Vagina (tissue), 2 donors: Measurements from ENCODE around the gene ESPNL. TPM values are rescaled to one million over a fixed set of nuclear protein-coding genes. Genes with fewer than 3 reads are reported as not detected.

Experiments used
- DNase-seq, 2 donors: peaks; one replicate each; pipeline ENCODE4 v3.0.0-alpha.2; 2017; ENCODE audit errors: extremely low spot score in 2 of 2
- H3K27ac ChIP-seq: fragments of 200-600 bp; sonication (generic); one replicate; pipeline ENCODE4 v1.5.1; 2019
- H3K27me3 ChIP-seq: fragments of 200-600 bp; sonication (generic); one replicate; pipeline ENCODE4 v1.5.1; 2019
- H3K36me3 ChIP-seq, 2 donors: fragments of 200-600 bp; sonication (generic); one replicate each; pipeline ENCODE4 v1.5.1; 2017 to 2019
- H3K4me1 ChIP-seq: fragments of 200-600 bp; sonication (generic); one replicate; pipeline ENCODE4 v1.5.1; 2019
- H3K4me3 ChIP-seq, 2 donors: fragments of 200-600 bp; sonication (generic); 1 replicate in 1 of 2; 2 replicates in 1 of 2; pipeline ENCODE4 v1.5.1; 2016 to 2019
- H3K9me3 ChIP-seq: fragments of 200-600 bp; sonication (generic); one replicate; pipeline ENCODE4 v1.5.1; 2019
- POLR2A ChIP-seq, 2 donors: fragments of 450-650 bp; IDR thresholded peaks; one replicate each; pipeline ENCODE4 v1.6.1; 2017; ENCODE audit warnings: antibody characterized with exemption in 2 of 2, mild to moderate bottlenecking in 2 of 2, moderate library complexity in 2 of 2
- POLR2AphosphoS5 ChIP-seq, 2 donors: sonication (generic); formaldehyde crosslinking; IDR thresholded peaks; one replicate each; pipeline ENCODE4 v1.9.0; 2017; ENCODE audit warnings: antibody characterized with exemption in 2 of 2, mild to moderate bottlenecking in 2 of 2, low read depth in 1 of 2; ENCODE audit not compliant: insufficient read depth in 1 of 2
- intact Hi-C: fragments of 100-400 bp; cut with DNase I; formaldehyde crosslinking; loops from one replicate; pipeline ENCODE4 v1.15.1; 2023
- total RNA-seq: library from RNA; depleted of rRNA; stranded (reverse); fragments of >200 nt; gene quantifications from one replicate; pipeline ENCODE4 v1.2.3, GENCODE V29; 2016
- TF ChIP-seq, protein P1 (sequence below), 3 experiments: fragments of 450-650 bp in 2 of 3; fragments of 200-600 bp in 1 of 3; sonication (generic) in 1 of 3; IDR thresholded peaks; one replicate each; pipeline ENCODE4 v1.5.1; 2017 to 2019; ENCODE audit warnings: antibody characterized with exemption in 3 of 3, mild to moderate bottlenecking in 2 of 3, moderate library complexity in 2 of 3

ESPNL gene
- total RNA-seq, 1 donor from 2014 or later, result 0.74 TPM

DNA sequence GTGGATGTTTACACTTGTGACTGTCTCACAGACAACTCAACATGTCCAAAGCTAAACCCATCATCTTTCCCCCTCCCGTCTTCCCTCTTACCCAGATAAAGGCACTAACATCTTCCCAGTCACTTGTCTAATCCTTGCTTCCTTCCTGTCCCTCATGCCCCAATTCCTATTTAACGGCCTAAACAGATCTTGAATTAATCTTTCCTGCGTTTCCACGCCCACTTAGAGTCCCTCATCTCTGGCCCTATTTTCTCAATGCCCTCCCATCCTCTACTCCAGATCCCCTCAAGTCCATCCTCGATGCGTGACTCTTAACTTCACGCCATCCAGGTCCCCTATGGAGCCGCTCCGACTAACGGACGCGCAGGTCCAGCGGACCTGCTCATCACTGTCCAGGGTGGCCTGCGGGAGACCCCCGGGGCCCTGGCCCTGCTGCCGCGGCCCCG, 40.0 kb upstream of the ESPNL start:
- Histone ChIP-seq H3K4me1 (peaks cover 20% of the 10 kb centered on the region), H3K36me3 (no peaks in the 10 kb centered on the region), H3K27me3 (no peaks in the 10 kb centered on the region), H3K4me3 (peak overlapping the region; percentile 80 to 84), H3K9me3 (no peaks in the 10 kb centered on the region), H3K27ac (peak overlapping the region; percentile 75)
- DNase-seq, result no peak
- intact Hi-C loops, result loop anchor here (10.0 kb wide), 1 partner anchor 185 kb away; the partner anchor contains the start of gene HES6
- TF ChIP-seq POLR2AphosphoS5 (IDR thresholded peaks at IDR 0.05; ENCODE audit: insufficient read depth in 1 of 2, low read depth in 1 of 2), result no peak
- TF ChIP-seq, protein P1, sequence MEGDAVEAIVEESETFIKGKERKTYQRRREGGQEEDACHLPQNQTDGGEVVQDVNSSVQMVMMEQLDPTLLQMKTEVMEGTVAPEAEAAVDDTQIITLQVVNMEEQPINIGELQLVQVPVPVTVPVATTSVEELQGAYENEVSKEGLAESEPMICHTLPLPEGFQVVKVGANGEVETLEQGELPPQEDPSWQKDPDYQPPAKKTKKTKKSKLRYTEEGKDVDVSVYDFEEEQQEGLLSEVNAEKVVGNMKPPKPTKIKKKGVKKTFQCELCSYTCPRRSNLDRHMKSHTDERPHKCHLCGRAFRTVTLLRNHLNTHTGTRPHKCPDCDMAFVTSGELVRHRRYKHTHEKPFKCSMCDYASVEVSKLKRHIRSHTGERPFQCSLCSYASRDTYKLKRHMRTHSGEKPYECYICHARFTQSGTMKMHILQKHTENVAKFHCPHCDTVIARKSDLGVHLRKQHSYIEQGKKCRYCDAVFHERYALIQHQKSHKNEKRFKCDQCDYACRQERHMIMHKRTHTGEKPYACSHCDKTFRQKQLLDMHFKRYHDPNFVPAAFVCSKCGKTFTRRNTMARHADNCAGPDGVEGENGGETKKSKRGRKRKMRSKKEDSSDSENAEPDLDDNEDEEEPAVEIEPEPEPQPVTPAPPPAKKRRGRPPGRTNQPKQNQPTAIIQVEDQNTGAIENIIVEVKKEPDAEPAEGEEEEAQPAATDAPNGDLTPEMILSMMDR (IDR thresholded peaks at IDR 0.05), result no peak

DNA sequence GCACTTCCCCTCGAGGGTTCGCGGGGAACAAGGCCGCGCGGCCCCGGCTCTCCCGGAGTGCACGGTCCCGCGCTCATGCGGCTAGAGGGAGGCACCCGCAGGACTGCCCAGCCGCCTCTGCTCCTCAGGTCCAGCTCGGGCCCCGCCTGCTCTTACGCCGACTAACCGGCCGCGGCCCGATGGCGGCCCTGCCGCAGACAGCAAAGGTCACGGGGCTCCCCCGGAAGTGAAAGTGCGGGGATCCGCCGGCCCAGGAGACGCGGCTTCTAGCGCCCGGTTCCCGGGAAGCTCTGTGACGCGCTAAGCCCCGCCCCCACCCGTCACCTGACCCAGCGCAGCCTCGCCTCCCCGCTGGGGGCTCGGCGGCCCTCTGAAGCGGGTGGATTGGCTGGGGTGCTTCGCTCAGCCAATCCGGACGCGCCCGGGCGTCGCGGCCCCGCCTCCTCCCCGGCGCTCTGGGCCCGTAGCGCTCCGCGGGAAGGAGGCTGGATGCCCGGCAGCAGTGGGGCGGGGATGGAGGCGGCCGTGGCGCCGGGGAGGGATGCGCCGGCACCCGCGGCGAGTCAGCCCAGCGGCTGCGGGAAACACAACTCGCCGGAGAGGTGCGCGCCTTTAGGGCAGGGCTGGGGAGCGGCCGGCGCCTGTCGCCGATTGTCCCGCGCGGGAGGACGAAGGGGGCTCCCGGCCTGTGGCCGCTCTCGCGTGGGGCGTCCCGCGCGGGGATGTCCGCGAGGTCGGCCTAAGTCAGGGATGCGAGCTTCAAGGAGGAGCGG, 39.4 kb upstream of the ESPNL start, which contains the start of gene SCLY:
Gene SCLY, plus strand, starts transcription at position 460 of the 773 bp plus-strand sequence. Its CDS starts 54 bp downstream, at position 514.
- Histone ChIP-seq H3K4me1 (peaks cover 20% of the 10 kb centered on the region), H3K4me3 (peak within 1 kb of the TSS; percentile 80 to 84), H3K9me3 (no peaks in the 10 kb centered on the region), H3K27me3 (no peaks in the 10 kb centered on the region), H3K27ac (peak within 1 kb of the TSS; percentile 75), H3K36me3 (no peaks in the 10 kb centered on the region)
- TF ChIP-seq, protein P1 (IDR thresholded peaks at IDR 0.05), result peak in 1 of 3 experiments; percentile 21
- TF ChIP-seq POLR2A (IDR thresholded peaks at IDR 0.05) (peak in 1 of 2 donors; percentile 56), POLR2AphosphoS5 (IDR thresholded peaks at IDR 0.05; ENCODE audit: insufficient read depth in 1 of 2, low read depth in 1 of 2) (peak; percentile 69 to 90)
- DNase-seq, result peak in 1 of 2 donors; percentile 98
- intact Hi-C loops, result loop anchor here (10.0 kb wide), 1 partner anchor 184 kb away; the partner anchor contains the start of gene HES6

DNA sequence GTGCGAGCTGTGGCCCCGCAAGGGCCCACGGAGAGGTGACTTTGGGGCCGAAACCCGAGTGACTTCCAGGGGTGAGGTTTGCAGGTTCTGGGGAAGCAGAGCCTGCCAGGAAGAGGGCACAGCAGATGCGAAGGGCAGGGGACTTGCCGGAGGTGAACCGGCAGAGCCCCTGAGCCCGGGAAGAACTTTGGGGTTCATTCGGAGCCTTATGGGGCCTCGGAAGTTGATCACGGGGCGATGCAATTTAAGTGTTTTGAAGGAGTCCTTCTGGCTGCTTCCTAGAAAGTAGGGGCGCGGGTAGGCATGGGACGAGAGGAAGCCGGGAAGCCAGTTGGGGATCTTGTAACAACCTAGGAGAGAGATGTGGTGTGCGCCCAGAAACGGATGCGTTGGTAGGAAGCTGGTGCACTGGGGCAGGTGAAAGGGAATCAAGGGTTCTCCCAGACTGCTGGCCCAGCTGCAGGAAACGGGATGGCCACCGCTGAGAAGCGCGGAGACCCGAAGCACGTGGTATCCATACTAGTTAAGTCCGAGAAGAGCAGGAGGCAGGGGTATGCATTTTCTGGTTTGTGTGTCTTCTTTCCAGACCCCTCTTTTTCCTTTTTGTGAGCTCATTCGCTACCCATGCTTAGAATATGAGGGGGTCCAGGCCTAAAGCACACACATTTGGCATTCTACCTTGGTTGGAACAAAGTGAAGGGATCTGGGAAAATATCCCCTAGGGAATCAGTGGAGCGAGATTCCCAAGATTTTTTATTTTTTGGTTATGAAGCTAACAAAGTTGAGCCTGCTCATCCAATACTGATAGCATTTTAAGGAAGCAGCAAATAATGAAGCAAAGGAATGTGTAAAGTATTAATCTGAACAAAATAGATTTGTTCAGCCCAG, 38.6 kb upstream of the ESPNL start:
- peak overlapping the region; percentile 80 to 84 for H3K4me3 ChIP-seq
- no peaks in the 10 kb centered on the region for H3K9me3 ChIP-seq
- intact Hi-C loops, result loop anchor here (10.0 kb wide), 1 partner anchor 183 kb away; the partner anchor contains the start of gene HES6
- H3K27me3 ChIP-seq, result no peaks in the 10 kb centered on the region
- no peaks in the 10 kb centered on the region for H3K36me3 ChIP-seq
- peaks cover 20% of the 10 kb centered on the region for H3K4me1 ChIP-seq
- H3K27ac ChIP-seq, result peak overlapping the region; percentile 75
- TF ChIP-seq POLR2A (IDR thresholded peaks at IDR 0.05) (no peak), POLR2AphosphoS5 (IDR thresholded peaks at IDR 0.05; ENCODE audit: insufficient read depth in 1 of 2, low read depth in 1 of 2) (no peak)
- TF ChIP-seq, protein P1 (IDR thresholded peaks at IDR 0.05), result no peak
- DNase-seq, result no peak

DNA sequence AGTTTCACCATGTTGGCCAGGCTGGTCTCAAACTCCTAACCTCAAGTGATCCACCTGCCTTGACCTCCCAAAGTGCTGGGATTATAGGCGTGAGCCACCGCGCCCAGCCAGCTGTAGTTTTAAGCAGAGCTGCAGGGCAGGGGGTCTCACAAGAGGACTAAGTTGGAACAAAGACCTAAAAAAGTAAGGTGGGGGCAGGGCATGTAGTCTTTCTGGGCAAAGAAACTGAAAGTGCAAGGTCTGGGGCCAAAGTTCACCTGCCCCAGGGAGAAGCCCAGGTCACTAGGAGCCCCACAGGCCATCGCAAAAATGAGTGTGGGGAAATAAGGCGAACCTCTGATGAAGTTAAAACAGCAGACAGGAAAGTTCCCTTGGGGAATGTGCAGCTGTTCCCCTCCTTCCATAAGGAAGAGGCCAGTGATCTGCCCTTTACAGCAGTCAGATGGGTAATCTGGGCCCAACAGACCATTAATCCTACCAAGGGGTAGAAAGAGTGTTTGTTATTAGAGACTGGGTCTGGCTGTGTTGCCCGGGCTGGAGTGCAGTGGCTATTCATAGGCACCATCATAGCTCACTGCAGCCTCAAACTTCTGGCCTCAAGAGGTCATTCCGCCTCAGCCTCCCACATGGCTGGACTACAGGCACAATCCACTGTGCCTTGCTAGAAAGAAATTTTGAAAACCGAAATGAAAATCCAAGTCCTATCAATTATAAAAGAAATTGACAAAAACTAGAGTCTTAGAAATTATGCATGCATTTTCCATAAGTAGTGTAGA, 36.5 kb upstream of the ESPNL start:
- peaks cover 20% of the 10 kb centered on the region for H3K4me1 ChIP-seq
- intact Hi-C loops, result loop anchor here (10.0 kb wide), 1 partner anchor 181 kb away; the partner anchor contains the start of gene HES6
- H3K27me3 ChIP-seq, result no peaks in the 10 kb centered on the region
- TF ChIP-seq POLR2AphosphoS5 (IDR thresholded peaks at IDR 0.05; ENCODE audit: insufficient read depth in 1 of 2, low read depth in 1 of 2), result no peak
- TF ChIP-seq, protein P1 (IDR thresholded peaks at IDR 0.05), result no peak
- TF ChIP-seq POLR2A (IDR thresholded peaks at IDR 0.05), result no peak
- no peak overlapping the region for H3K4me3 ChIP-seq
- DNase-seq, result no peak
- no peaks in the 10 kb centered on the region for H3K9me3 ChIP-seq
- peaks cover 0 to 5% of the 10 kb centered on the region in 2 donors for H3K36me3 ChIP-seq
- H3K27ac ChIP-seq, result no peak overlapping the region
